CD4-positive, CD25-positive, alpha-beta regulatory T cell (primary cell): ENCODE data around the gene PPP2R1B. TPM values are rescaled to one million over a fixed set of nuclear protein-coding genes. Genes with fewer than 3 reads are reported as not detected.
"Not testable (repeated sequence)": the region's sequence is repeated elsewhere in the genome, so short reads cannot be mapped to it uniquely, and the experiment has no call there.

Experiments used
- ATAC-seq, 2 donors: fragments of 150-1000 bp; cut with Tn5 transposase; one replicate each; pipeline ENCODE4 v1.10.0; 2021; ENCODE audit warnings: low read depth in 2 of 2, moderate number of reproducible peaks in 2 of 2, moderate library complexity in 1 of 2
- DNase-seq, 3 donors: peaks; one replicate each; pipeline versions ENCODE4 v3.0.0 to v3.0.0-alpha.2; 2012 to 2022; ENCODE audit warnings: mixed read lengths in 1 of 3
- H3K27ac ChIP-seq: one replicate; pipeline ENCODE4 v1.7.0; 2013; ENCODE audit warnings: mild to moderate bottlenecking, low read length; ENCODE audit not compliant: insufficient read depth, poor library complexity, severe bottlenecking
- H3K27me3 ChIP-seq: one replicate; pipeline ENCODE4 v1.7.0; 2013; ENCODE audit warnings: low read length; ENCODE audit not compliant: control insufficient read depth, insufficient read depth
- H3K36me3 ChIP-seq: one replicate; pipeline ENCODE4 v1.7.0; 2013; ENCODE audit warnings: mild to moderate bottlenecking, low read length, moderate library complexity; ENCODE audit not compliant: control insufficient read depth, insufficient read depth
- H3K4me1 ChIP-seq: 2 replicates; pipeline ENCODE4 v1.7.0; 2013; ENCODE audit warnings: mild to moderate bottlenecking, low read length; ENCODE audit not compliant: insufficient read depth, control insufficient read depth, poor library complexity, severe bottlenecking
- H3K4me3 ChIP-seq: one replicate; pipeline ENCODE4 v1.7.0; 2013; ENCODE audit warnings: low read depth, mild to moderate bottlenecking, low read length, moderate library complexity
- H3K9me3 ChIP-seq, 2 experiments: 1 replicate in 1 of 2; 2 replicates in 1 of 2; pipeline ENCODE4 v1.7.0; 2013; ENCODE audit warnings: low read length in 2 of 2, mild to moderate bottlenecking in 1 of 2, moderate library complexity in 1 of 2; ENCODE audit not compliant: control insufficient read depth in 2 of 2
- H3K27ac Mint-ChIP-seq, 3 donors: one replicate each; pipeline ENCODE4 v1.8.0; 2020 to 2022; ENCODE audit warnings: mild to moderate bottlenecking in 3 of 3, mixed read lengths in 3 of 3, moderate library complexity in 2 of 3
- H3K27me3 Mint-ChIP-seq: one replicate; pipeline ENCODE4 v1.8.0; 2022; ENCODE audit warnings: mild to moderate bottlenecking, mixed read lengths
- H3K36me3 Mint-ChIP-seq: one replicate; pipeline ENCODE4 v1.8.0; 2020; ENCODE audit warnings: mixed read lengths
- H3K4me1 Mint-ChIP-seq, 4 donors: one replicate each; pipeline ENCODE4 v1.8.0; 2020 to 2022; ENCODE audit warnings: mixed read lengths in 4 of 4, mild to moderate bottlenecking in 1 of 4
- H3K4me3 Mint-ChIP-seq, 4 donors: one replicate each; pipeline ENCODE4 v1.8.0; 2020 to 2022; ENCODE audit warnings: mild to moderate bottlenecking in 4 of 4, mixed read lengths in 4 of 4, moderate library complexity in 3 of 4
- H3K9me3 Mint-ChIP-seq, 7 donors: one replicate each; pipeline ENCODE4 v1.8.0; 2020 to 2022; ENCODE audit warnings: mixed read lengths in 7 of 7, mild to moderate bottlenecking in 3 of 7, moderate library complexity in 2 of 7
- polyA plus RNA-seq, 4 donors: library from polyadenylated mRNA; unstranded; fragments of 300-500 nt; fragmentation: Illumina TruSeq; gene quantifications; one replicate each; pipeline ENCODE4 v1.2.3, GENCODE V29; 2021
- total RNA-seq: library from RNA; stranded (reverse); gene quantifications from one replicate; pipeline ENCODE4 v1.2.3, GENCODE V29; 2022

PPP2R1B gene
- total and polyA plus RNA-seq, 5 donors from 2014 or later, result 16.5 to 45.9 (median 23.5) TPM

DNA sequence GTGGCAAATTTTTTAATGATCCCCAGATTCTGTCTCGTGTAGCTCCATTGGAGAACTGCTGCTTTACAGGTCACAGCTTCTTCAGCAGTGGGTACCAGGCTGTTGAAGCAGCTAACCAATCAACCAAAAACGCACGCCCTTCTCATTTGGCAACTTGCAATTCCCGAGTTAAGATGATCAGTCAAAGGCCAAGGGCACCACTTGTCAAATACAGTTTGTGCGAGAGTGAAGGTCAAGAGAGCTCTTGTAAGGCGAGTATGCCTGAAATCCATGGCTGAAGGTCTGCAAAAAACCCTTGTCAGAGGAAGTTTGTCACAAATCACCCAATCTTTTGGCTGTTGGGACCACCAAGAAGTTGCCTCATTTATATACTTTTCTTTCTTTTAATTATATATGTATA lies 12.9 kb upstream of the PPP2R1B start:
- Mint-ChIP-seq H3K36me3 (no peaks in the 10 kb centered on the region), H3K27me3 (no peaks in the 10 kb centered on the region), H3K9me3 (peaks cover 0 to 1% (median 0%) of the 10 kb centered on the region in 7 donors), H3K4me1 (peaks cover 0 to 6% (median 0%) of the 10 kb centered on the region in 4 donors), H3K27ac (no peak overlapping the region), H3K4me3 (no peak overlapping the region)
- no peaks in the 10 kb centered on the region for H3K36me3 ChIP-seq
- DNase-seq (no peak), ATAC-seq (no peak)
- no peaks in the 10 kb centered on the region for H3K4me1 ChIP-seq
- H3K9me3 ChIP-seq, result no peaks in the 10 kb centered on the region
- no peak overlapping the region for H3K27ac ChIP-seq
- H3K27me3 ChIP-seq, result no peaks in the 10 kb centered on the region
- H3K4me3 ChIP-seq, result no peak overlapping the region

DNA sequence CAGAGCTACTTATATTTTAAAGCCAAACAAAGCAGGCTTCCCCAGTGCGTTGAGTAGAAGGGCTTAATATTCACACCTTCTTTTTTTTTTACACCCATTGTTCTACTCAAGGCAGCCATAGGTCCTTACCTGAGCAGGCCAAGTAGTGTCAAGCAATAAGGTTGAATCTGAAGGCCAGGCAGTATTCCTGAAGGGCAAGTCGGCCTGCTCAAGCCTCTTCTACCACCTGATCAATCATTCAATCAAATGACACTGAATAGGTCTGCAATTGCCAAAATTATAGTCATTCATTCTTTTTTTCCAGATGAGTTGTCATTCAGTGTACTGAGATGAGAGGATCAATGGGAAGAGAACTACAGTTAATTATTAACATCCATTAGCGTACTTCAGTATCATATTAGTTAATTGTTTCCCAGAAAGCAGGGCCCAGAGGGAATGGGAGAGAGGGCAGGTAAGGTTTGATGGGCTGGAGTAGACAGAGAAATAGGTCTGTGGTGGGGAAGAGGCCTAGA lies 11.9 kb upstream of the PPP2R1B start:
- H3K4me1 ChIP-seq, result no peaks in the 10 kb centered on the region
- Mint-ChIP-seq H3K9me3 (peaks cover 0 to 1% (median 0%) of the 10 kb centered on the region in 7 donors), H3K36me3 (no peaks in the 10 kb centered on the region), H3K4me1 (peaks cover 0 to 6% (median 0%) of the 10 kb centered on the region in 4 donors), H3K27ac (peak overlapping the region in 1 of 3 donors; percentile 60), H3K4me3 (no peak overlapping the region), H3K27me3 (no peaks in the 10 kb centered on the region)
- H3K4me3 ChIP-seq, result no peak overlapping the region
- H3K9me3 ChIP-seq, result no peaks in the 10 kb centered on the region
- no peaks in the 10 kb centered on the region for H3K27me3 ChIP-seq
- no peak overlapping the region for H3K27ac ChIP-seq
- no peak for ATAC-seq
- DNase-seq, result no peak
- no peaks in the 10 kb centered on the region for H3K36me3 ChIP-seq

DNA sequence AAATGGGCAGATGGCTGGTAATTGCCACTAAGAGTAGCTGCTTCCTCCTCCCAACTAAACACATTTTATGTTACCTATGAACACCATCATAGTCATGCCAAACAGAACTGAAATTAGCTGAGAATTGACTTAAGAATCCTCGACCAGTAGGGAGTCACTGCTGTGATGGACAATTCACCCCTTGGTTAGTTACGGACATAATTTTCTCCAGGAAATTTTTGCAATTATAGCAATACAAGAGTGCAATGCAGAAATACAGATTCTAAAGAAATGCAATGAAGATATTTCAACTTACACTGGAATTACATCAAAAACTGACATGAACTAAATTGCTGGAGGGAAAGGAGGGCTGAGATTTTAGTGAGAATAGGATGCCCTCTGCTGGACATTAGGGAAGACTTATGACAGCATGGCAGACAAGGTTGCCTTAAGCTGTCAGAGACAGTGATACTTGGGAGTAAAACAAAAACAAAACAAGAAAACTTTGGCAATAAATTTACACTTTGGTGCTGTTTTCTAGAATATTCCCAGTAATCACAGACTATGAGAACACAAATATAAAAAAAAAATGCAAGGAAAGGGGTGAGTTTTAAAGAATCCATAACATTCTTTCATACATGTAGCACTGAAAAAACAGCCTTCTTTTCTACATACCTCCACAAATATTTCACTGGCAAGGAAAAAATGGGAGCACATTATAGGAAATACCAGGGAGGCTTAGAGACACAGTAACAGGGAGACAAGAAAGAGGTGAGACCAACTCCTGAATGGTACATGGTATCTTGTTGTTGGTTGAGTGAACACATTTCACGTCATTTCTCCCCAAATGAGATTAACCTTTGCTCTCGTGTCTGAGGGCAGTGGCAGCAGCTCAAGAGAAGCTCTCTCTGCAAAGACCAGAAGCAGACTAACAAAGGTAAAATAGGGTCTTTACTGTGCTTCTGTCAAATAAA lies 11.2 kb upstream of the PPP2R1B start:
- no peaks in the 10 kb centered on the region for H3K9me3 ChIP-seq
- no peaks in the 10 kb centered on the region for H3K27me3 Mint-ChIP-seq
- no peak overlapping the region for H3K4me3 Mint-ChIP-seq
- H3K36me3 Mint-ChIP-seq, result no peaks in the 10 kb centered on the region
- H3K27me3 ChIP-seq, result no peaks in the 10 kb centered on the region
- H3K4me1 ChIP-seq, result no peaks in the 10 kb centered on the region
- H3K36me3 ChIP-seq, result no peaks in the 10 kb centered on the region
- DNase-seq, result peak; percentile 10 to 80 (median 67)
- H3K27ac Mint-ChIP-seq, result no peak overlapping the region
- ATAC-seq, result peak; percentile 88
- H3K4me1 Mint-ChIP-seq, result peaks cover 0 to 6% (median 0%) of the 10 kb centered on the region in 4 donors
- no peak overlapping the region for H3K27ac ChIP-seq
- H3K4me3 ChIP-seq, result no peak overlapping the region
- H3K9me3 Mint-ChIP-seq, result peaks cover 0 to 1% (median 0%) of the 10 kb centered on the region in 7 donors

DNA sequence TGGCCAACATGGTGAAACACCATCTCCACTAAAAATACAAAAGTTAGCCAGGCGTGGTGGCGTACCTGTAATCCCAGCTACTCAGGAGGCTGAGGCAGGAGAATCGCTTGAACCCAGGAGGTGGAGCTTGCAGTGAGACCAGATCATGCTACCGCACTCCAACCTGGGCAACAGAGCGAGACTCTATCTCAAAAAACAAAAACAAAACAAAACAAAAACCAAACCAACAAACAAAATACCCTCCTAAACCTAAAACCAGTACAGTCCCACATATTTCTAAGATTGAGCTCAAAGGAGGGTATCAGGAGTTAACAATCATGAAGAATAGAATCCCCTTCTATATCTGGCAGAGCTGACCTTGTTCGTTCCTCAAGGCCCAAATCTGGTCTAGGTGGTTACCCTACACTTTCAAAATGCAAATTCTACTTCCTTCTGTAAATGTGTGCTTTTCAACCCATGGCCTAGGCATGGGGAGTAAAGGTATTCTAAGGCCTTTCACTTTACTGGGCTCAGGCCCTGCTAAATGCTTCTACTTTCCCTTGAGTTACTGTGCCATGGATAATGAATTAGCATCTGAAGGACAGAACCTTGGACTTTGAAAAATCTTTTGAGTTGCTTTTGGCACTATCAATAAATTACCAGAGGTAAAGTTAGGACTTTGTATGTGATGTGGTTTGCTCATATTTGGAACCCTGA lies 10.4 kb upstream of the PPP2R1B start:
- H3K4me1 ChIP-seq, result no peaks in the 10 kb centered on the region
- Mint-ChIP-seq H3K36me3 (no peaks in the 10 kb centered on the region), H3K4me3 (no peak overlapping the region), H3K27ac (no peak overlapping the region), H3K9me3 (peaks cover 0 to 1% (median 0%) of the 10 kb centered on the region in 7 donors), H3K4me1 (peaks cover 0 to 6% (median 0%) of the 10 kb centered on the region in 4 donors), H3K27me3 (no peaks in the 10 kb centered on the region)
- no peak overlapping the region for H3K27ac ChIP-seq
- no peak overlapping the region for H3K4me3 ChIP-seq
- DNase-seq (no peak), ATAC-seq (no peak)
- no peaks in the 10 kb centered on the region for H3K27me3 ChIP-seq
- H3K36me3 ChIP-seq, result no peaks in the 10 kb centered on the region
- H3K9me3 ChIP-seq, result no peaks in the 10 kb centered on the region

DNA sequence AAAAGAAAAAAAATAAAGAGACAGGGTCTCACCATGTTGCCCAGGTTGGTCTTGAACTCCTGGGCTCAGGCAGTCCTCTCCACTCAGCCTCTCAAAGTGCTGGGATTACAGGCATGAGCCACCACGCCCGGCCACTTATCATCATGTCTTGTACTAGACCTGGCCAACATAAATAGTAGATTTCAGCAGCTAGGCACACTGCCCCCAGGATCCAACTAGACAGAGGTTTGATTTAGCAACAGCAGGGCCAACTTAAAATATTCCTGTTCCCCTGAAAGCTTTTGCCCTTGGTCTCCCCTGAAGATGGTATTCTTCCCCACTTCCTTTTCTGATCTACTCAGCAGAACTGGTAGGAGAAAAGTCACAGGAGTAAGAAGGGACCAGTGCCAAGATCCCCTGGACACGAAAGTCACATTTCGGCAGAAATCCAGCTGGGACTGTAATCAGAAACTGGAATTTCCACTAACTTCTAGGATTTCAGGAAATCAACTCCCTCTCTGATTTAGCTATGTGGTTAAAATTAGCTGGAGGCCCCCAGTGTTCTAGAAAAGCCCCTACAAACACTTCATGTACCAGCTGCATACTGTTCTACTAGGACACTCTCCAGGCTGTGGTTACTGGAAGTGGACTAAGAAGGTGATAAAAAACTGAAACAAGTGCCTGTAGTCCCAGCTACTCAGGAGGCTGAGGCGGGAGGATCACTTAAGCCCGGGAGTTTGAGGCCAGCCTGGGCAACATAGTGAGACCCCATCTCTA lies 8.9 kb upstream of the PPP2R1B start:
- H3K9me3 ChIP-seq, result no peaks in the 10 kb centered on the region
- no peaks in the 10 kb centered on the region for H3K4me1 ChIP-seq
- no peaks in the 10 kb centered on the region for H3K27me3 ChIP-seq
- ATAC-seq, result no peak
- Mint-ChIP-seq H3K4me3 (no peak overlapping the region), H3K4me1 (peaks cover 0 to 6% (median 0%) of the 10 kb centered on the region in 4 donors), H3K9me3 (peaks cover 0 to 1% (median 0%) of the 10 kb centered on the region in 7 donors), H3K36me3 (no peaks in the 10 kb centered on the region), H3K27me3 (no peaks in the 10 kb centered on the region), H3K27ac (no peak overlapping the region)
- no peaks in the 10 kb centered on the region for H3K36me3 ChIP-seq
- no peak overlapping the region for H3K27ac ChIP-seq
- no peak overlapping the region for H3K4me3 ChIP-seq
- DNase-seq, result no peak

DNA sequence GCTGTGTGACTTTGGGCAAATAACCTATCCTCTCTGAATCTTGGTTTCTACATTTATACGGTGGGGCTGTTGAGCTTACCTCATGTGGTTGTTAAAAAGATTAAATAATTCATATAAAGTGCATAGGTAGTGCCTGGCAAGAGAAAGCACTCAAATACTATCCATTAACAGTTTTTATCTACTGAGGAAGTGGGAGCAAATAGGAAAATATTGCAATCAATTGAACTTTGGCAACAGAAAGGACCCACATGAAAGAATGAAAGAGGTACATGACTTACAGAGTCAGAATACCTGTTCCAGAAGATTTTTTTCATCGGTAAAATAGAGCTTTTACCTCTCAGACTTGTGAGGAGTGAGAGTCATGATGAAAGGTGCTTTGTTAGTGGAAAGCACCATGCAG lies 6.3 kb upstream of the PPP2R1B start:
- no peak for ATAC-seq
- Histone ChIP-seq H3K27me3 (no peaks in the 10 kb centered on the region), H3K4me1 (no peaks in the 10 kb centered on the region), H3K4me3 (no peak overlapping the region), H3K36me3 (no peaks in the 10 kb centered on the region), H3K27ac (no peak overlapping the region), H3K9me3 (no peaks in the 10 kb centered on the region)
- Mint-ChIP-seq H3K27me3 (no peaks in the 10 kb centered on the region), H3K27ac (no peak overlapping the region), H3K4me3 (no peak overlapping the region), H3K4me1 (peaks cover 0 to 5% (median 0%) of the 10 kb centered on the region in 4 donors), H3K9me3 (no peaks in the 10 kb centered on the region), H3K36me3 (no peaks in the 10 kb centered on the region)
- DNase-seq, result no peak

DNA sequence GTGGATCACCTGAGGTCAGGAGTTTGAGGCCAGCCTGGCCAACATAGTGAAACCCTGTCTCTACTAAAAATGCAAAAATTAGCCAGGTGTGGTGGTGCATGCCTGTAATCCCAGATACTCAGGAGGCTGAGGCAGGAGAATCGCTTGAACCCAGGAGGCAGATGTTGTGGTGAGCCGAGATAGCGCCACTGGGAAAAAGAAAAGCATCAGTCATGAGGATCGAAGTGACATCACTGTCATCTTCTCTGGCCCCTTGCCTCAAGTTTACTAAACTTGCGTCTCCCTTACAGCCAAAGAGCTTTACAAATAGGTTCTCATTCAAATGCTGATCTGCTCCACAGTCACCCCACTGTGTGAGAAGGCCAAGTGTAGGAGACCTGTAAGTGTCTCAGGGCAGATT lies 5.0 kb upstream of the PPP2R1B start:
- H3K4me3 ChIP-seq, H3K36me3 Mint-ChIP-seq, H3K27ac Mint-ChIP-seq, H3K4me1 ChIP-seq, H3K27me3 ChIP-seq, H3K27me3 Mint-ChIP-seq, H3K27ac ChIP-seq, DNase-seq, ATAC-seq, H3K4me1 Mint-ChIP-seq, H3K36me3 ChIP-seq, H3K9me3 ChIP-seq, H3K9me3 Mint-ChIP-seq: not testable (repeated sequence)
- H3K4me3 Mint-ChIP-seq, result peak overlapping the region in 1 of 4 donors; percentile 62
